Measurements from ENCODE around the gene COL4A6. TPM values are rescaled to one million over a fixed set of nuclear protein-coding genes. Genes with fewer than 3 reads are reported as not detected.

COL4A6 gene
- total and polyA plus RNA-seq, 2 donors (not counting 3 experiments of a cell fraction or from before 2014, with no cell fraction given), result 0.49 to 0.62 TPM

GRCh38 chrX:108307132-108308085 lies 130.8 kb downstream of the COL4A6 start:
- CTCF ChIA-PET, result interaction anchor here (6.3 kb wide), 1 partner anchor 83 kb away, joined by 72 read pairs; no protein-coding TSS in a partner anchor
- H3K4me1 ChIP-seq (ENCODE audit: control insufficient read depth, extremely low read depth, insufficient read depth, low read length), result no peaks in the 10 kb centered on the region
- H4K20me1 ChIP-seq (replicated peaks; ENCODE audit: control insufficient read depth, extremely low read depth, insufficient read depth, low read length), result no peaks in the 10 kb centered on the region
- no peak overlapping the region for H3K4me2 ChIP-seq (ENCODE audit: insufficient read depth, low read length)
- H3K79me2 ChIP-seq (ENCODE audit: control insufficient read depth, insufficient read depth, low read length), result no peaks in the 10 kb centered on the region
- TF ChIP-seq FOS (IDR thresholded peaks at IDR 0.05; ENCODE audit: borderline replicate concordance, insufficient read depth, low read length), result no peak
- H3K27me3 ChIP-seq (ENCODE audit: control insufficient read depth in 2 of 2, insufficient read depth in 2 of 2, low read length in 2 of 2), result no peaks in the 10 kb centered on the region
- dilution Hi-C loops (cut with MboI; ENCODE audit: extremely low pct_ligation_motif_present, low sequenced_read_pairs), result no loop called here
- BruUV-seq (replicated peaks), result no TSS peak
- H3K27ac ChIP-seq (ENCODE audit: insufficient read depth, low read depth, low read length), result no peak overlapping the region
- DNase-seq (ENCODE audit: low read depth, low spot score) (no peak), FAIRE-seq (no peak)
- POLR2A ChIA-PET, result no interaction called here
- no peaks in the 10 kb centered on the region for H3K9me1 ChIP-seq (replicated peaks; ENCODE audit: control insufficient read depth, extremely low read depth, insufficient read depth, low read length)
- no peaks in the 10 kb centered on the region for H3K9me3 ChIP-seq (replicated peaks; ENCODE audit: control insufficient read depth, insufficient read depth, low read length)
- intact Hi-C loops (cut with micrococcal nuclease), result loop anchor here (10.0 kb wide), 1 partner anchor 227 kb away; no protein-coding TSS in a partner anchor
- H3K9ac ChIP-seq (replicated peaks; ENCODE audit: extremely low read depth, insufficient read depth, low read length), result no peak overlapping the region
- no peaks in the 10 kb centered on the region for H3K36me3 ChIP-seq (ENCODE audit: control insufficient read depth in 2 of 2, extremely low read depth in 1 of 2, insufficient read depth in 2 of 2, low read length in 2 of 2)
- H3K4me3 ChIP-seq (replicated peaks in 1 of 3; ENCODE audit: insufficient read depth in 1 of 3, low read depth in 1 of 3, low read length in 3 of 3), result no peak overlapping the region
- no peak overlapping the region for H2AFZ ChIP-seq (ENCODE audit: low read depth, low read length)

DNA sequence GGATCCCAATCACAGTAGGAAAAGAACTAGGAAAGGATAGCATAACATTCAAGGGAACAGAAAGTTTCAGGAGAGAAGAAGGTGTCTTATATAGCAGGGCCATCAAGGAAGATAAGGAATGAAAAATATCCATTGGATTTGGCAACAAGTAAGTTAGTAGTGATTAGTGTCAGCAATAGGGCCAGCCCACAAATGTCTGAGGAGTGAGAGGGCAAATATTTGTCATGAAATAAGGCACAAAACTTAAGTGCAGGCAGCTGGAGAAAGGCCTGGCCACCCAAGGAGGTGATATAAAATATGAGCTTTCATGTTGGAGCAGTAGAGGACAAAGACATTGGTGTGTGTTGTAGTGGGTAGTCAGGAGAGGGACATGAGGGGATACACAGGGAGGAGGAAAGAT lies 132.1 kb downstream of the COL4A6 start:
- Histone ChIP-seq H3K9me3 (replicated peaks; ENCODE audit: control insufficient read depth, insufficient read depth, low read length) (no peaks in the 10 kb centered on the region), H3K4me1 (ENCODE audit: control insufficient read depth, extremely low read depth, insufficient read depth, low read length) (no peaks in the 10 kb centered on the region), H4K20me1 (replicated peaks; ENCODE audit: control insufficient read depth, extremely low read depth, insufficient read depth, low read length) (no peaks in the 10 kb centered on the region), H3K4me3 (replicated peaks in 1 of 3; ENCODE audit: insufficient read depth in 1 of 3, low read depth in 1 of 3, low read length in 3 of 3) (no peak overlapping the region), H3K9ac (replicated peaks; ENCODE audit: extremely low read depth, insufficient read depth, low read length) (no peak overlapping the region), H2AFZ (ENCODE audit: low read depth, low read length) (no peak overlapping the region), H3K79me2 (ENCODE audit: control insufficient read depth, insufficient read depth, low read length) (no peaks in the 10 kb centered on the region), H3K4me2 (ENCODE audit: insufficient read depth, low read length) (no peak overlapping the region), H3K27ac (ENCODE audit: insufficient read depth, low read depth, low read length) (no peak overlapping the region), H3K9me1 (replicated peaks; ENCODE audit: control insufficient read depth, extremely low read depth, insufficient read depth, low read length) (no peaks in the 10 kb centered on the region), H3K36me3 (ENCODE audit: control insufficient read depth in 2 of 2, extremely low read depth in 1 of 2, insufficient read depth in 2 of 2, low read length in 2 of 2) (no peaks in the 10 kb centered on the region), H3K27me3 (ENCODE audit: control insufficient read depth in 2 of 2, insufficient read depth in 2 of 2, low read length in 2 of 2) (no peaks in the 10 kb centered on the region)
- ChIA-PET CTCF (interaction anchor here (3.4 to 6.3 kb wide), 2 partner anchors 81 to 140 kb away, joined by 26 to 72 read pairs; no protein-coding TSS in a partner anchor), POLR2A (no interaction called here)
- intact Hi-C loops (cut with micrococcal nuclease), result loop anchor here (10.0 kb wide), 1 partner anchor 229 kb away; no protein-coding TSS in a partner anchor
- TF ChIP-seq EZH2 (IDR thresholded peaks at IDR 0.05; ENCODE audit: borderline replicate concordance, low read depth, low read length, severe bottlenecking), result no peak
- no peak for TF ChIP-seq GATA2 (IDR thresholded peaks at IDR 0.05; ENCODE audit: insufficient read depth, insufficient read length, low read depth, low read length)
- no peak for TF ChIP-seq POLR2AphosphoS5 (IDR thresholded peaks at IDR 0.05; ENCODE audit: insufficient read depth, low read depth, low read length)
- TF ChIP-seq CTCF (IDR thresholded peaks at IDR 0.05; ENCODE audit: extremely low read depth in 1 of 2, insufficient read depth in 1 of 2, low read depth in 1 of 2, low read length in 2 of 2), result no peak
- TF ChIP-seq FOS (IDR thresholded peaks at IDR 0.05; ENCODE audit: borderline replicate concordance, insufficient read depth, low read length), result no peak
- no peak for TF ChIP-seq POLR2A (IDR thresholded peaks at IDR 0.05; ENCODE audit: low read depth, low read length)
- TF ChIP-seq, protein P1, sequence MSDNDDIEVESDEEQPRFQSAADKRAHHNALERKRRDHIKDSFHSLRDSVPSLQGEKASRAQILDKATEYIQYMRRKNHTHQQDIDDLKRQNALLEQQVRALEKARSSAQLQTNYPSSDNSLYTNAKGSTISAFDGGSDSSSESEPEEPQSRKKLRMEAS (IDR thresholded peaks at IDR 0.05; ENCODE audit: insufficient read depth, insufficient read length), result no peak
- TF ChIP-seq MYC (IDR thresholded peaks at IDR 0.05; ENCODE audit: low read depth, low read length), result no peak
- TF ChIP-seq JUN (IDR thresholded peaks at IDR 0.05; ENCODE audit: borderline replicate concordance, insufficient read depth, insufficient read length, low read depth), result no peak
- DNase-seq (ENCODE audit: low read depth, low spot score) (no peak), FAIRE-seq (no peak)
- BruUV-seq (replicated peaks), result no TSS peak
- dilution Hi-C loops (cut with MboI; ENCODE audit: extremely low pct_ligation_motif_present, low sequenced_read_pairs), result no loop called here

All from endothelial cell of umbilical vein (primary cell).